ENCODE data around the gene LRIG2.

DNA sequence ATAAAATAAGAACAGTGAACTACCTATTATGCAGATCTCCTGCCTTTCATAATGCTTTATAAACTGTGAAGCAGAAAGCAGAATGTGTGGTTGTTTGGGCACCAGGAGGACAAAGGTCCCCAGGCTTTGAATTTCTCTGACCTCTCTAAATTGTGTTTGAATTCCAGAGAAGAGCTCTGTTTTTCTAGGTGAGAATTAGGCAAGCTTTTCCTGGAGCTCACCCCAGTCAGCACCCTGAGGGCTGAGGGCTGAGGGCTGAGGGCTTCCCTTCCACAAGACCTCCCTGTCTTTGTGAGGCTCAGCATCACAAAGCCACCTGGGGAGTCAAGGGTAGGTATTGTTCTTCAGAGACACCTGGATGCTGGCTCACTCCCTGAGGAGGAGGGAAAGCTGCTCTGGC is 45.5 kb upstream of the LRIG2 start:
- TF ChIP-seq, protein P1, sequence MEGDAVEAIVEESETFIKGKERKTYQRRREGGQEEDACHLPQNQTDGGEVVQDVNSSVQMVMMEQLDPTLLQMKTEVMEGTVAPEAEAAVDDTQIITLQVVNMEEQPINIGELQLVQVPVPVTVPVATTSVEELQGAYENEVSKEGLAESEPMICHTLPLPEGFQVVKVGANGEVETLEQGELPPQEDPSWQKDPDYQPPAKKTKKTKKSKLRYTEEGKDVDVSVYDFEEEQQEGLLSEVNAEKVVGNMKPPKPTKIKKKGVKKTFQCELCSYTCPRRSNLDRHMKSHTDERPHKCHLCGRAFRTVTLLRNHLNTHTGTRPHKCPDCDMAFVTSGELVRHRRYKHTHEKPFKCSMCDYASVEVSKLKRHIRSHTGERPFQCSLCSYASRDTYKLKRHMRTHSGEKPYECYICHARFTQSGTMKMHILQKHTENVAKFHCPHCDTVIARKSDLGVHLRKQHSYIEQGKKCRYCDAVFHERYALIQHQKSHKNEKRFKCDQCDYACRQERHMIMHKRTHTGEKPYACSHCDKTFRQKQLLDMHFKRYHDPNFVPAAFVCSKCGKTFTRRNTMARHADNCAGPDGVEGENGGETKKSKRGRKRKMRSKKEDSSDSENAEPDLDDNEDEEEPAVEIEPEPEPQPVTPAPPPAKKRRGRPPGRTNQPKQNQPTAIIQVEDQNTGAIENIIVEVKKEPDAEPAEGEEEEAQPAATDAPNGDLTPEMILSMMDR (IDR thresholded peaks at IDR 0.05; ENCODE audit: low read length): no peak
- TF ChIP-seq EZH2 (IDR thresholded peaks at IDR 0.05; ENCODE audit: borderline replicate concordance, low read length): no peak

All from OCI-LY1 (cell line).